GM12878 (cell line): Measurements from ENCODE around the gene ICA1. TPM values are rescaled to one million over a fixed set of nuclear protein-coding genes. Genes with fewer than 3 reads are reported as not detected.

Experiments used
- ATAC-seq: fragments of 200-7000 bp; cut with Tn5 transposase; 3 replicates; pipeline ENCODE4 v1.9.1; 2020; ENCODE audit warnings: mild to moderate bottlenecking, moderate library complexity
- BruUV-seq: library from RNA; stranded (reverse); fragments of 400-500 nt; replicated peaks from 2 replicates; lab custom pipeline; 2021; lab: Mats Ljungman, UMichigan
- CTCF ChIA-PET: fragments of 300-600 bp; sonication (Branson Sonifier 250); formaldehyde crosslinking; extraction: SDS; loops from one replicate; lab custom pipeline; 2021; ENCODE audit warnings: inconsistent platforms; lab: Yijun Ruan, JAX
- POLR2A ChIA-PET: fragments of 350-600 bp; formaldehyde crosslinking; extraction: SDS; loops from one replicate; lab custom pipeline; 2021; ENCODE audit warnings: inconsistent platforms; lab: Charles Lee
- RAD21 ChIA-PET: fragments of 300-600 bp; sonication (Branson Sonifier 250); formaldehyde crosslinking; loops from one replicate; lab custom pipeline; 2023; ENCODE audit warnings: antibody characterized with exemption; ENCODE audit not compliant: unreplicated experiment; lab: Charles Lee
- SMC1A ChIA-PET: fragments of 300-600 bp; sonication (Branson Sonifier 250); formaldehyde crosslinking; loops from one replicate; lab custom pipeline; 2023; ENCODE audit not compliant: unreplicated experiment, uncharacterized antibody; lab: Charles Lee
- DNase-seq: peaks from one replicate; pipeline ENCODE4 v3.0.0-alpha.2; 2011; ENCODE audit warnings: low read depth, low spot score
- FAIRE-seq: peaks from 3 replicates; lab custom pipeline; 2011; peaks lifted over from hg19 to GRCh38; lab: Jason Lieb, UNC
- H2AFZ ChIP-seq: 2 replicates; pipeline ENCODE4 v1.6.0; 2011; ENCODE audit warnings: low read depth, low read length, control low read depth; ENCODE audit not compliant: control insufficient read depth
- H3K27ac ChIP-seq: 2 replicates; pipeline ENCODE4 v1.5.1; 2011; ENCODE audit warnings: control low read depth; ENCODE audit not compliant: control insufficient read depth, insufficient read depth
- H3K27me3 ChIP-seq, 2 experiments: replicated peaks in 1 of 2; 2 replicates each; pipeline versions ENCODE4 v1.6.0 to v1.6.1; 2011; ENCODE audit warnings: low read length in 1 of 2; ENCODE audit not compliant: control insufficient read depth in 2 of 2, insufficient read depth in 2 of 2
- H3K36me3 ChIP-seq, 2 experiments: 2 replicates each; pipeline ENCODE4 v1.5.1; 2011; ENCODE audit warnings: low read length in 1 of 2; ENCODE audit not compliant: control insufficient read depth in 2 of 2, insufficient read depth in 2 of 2
- H3K4me1 ChIP-seq: 2 replicates; pipeline ENCODE4 v1.6.1; 2011; ENCODE audit warnings: mild to moderate bottlenecking, low read length, moderate library complexity, mixed read lengths; ENCODE audit not compliant: control insufficient read depth, insufficient read depth
- H3K4me2 ChIP-seq: 2 replicates; pipeline ENCODE4 v1.6.0; 2011; ENCODE audit warnings: control low read depth; ENCODE audit not compliant: control insufficient read depth, insufficient read depth
- H3K4me3 ChIP-seq: fragments of 200-600 bp; sonication (generic); 2 replicates; pipeline ENCODE4 v1.5.1; 2016
- H3K79me2 ChIP-seq: 2 replicates; pipeline ENCODE4 v1.6.0; 2011; ENCODE audit warnings: low read length; ENCODE audit not compliant: control insufficient read depth, insufficient read depth
- H3K9ac ChIP-seq: 2 replicates; pipeline ENCODE4 v1.8.0; 2011; ENCODE audit warnings: low read length, control low read depth, mixed read lengths; ENCODE audit not compliant: control insufficient read depth, insufficient read depth
- H3K9me3 ChIP-seq: replicated peaks from 3 replicates; pipeline ENCODE4 v1.5.1; 2011; ENCODE audit warnings: mild to moderate bottlenecking, low read length; ENCODE audit not compliant: control insufficient read depth, insufficient read depth
- H4K20me1 ChIP-seq: 2 replicates; pipeline ENCODE4 v1.6.0; 2011; ENCODE audit not compliant: control insufficient read depth, insufficient read depth
- ASH2L ChIP-seq: fragments of 300-600, 200-600 bp; sonication (generic); IDR thresholded peaks from 2 replicates; pipeline ENCODE4 v1.6.1; 2017; ENCODE audit warnings: low read depth, mild to moderate bottlenecking, borderline replicate concordance
- CHD1 ChIP-seq: IDR thresholded peaks from 2 replicates; pipeline ENCODE4 v1.6.1; 2012; ENCODE audit warnings: low read depth, low read length, improper control_type of control experiment
- CHD2 ChIP-seq: IDR thresholded peaks from 2 replicates; pipeline ENCODE4 v1.6.1; 2011; ENCODE audit warnings: low read depth, low read length, improper control_type of control experiment, borderline replicate concordance
- EGR1 ChIP-seq, 2 experiments: IDR thresholded peaks; 1 replicate in 1 of 2; 2 replicates in 1 of 2; pipeline ENCODE4 v1.6.1; 2011 to 2012; ENCODE audit warnings: low read depth in 2 of 2, low read length in 2 of 2, borderline replicate concordance in 1 of 2, mild to moderate bottlenecking in 1 of 2, moderate library complexity in 1 of 2
- IKZF1 ChIP-seq: fragments of 450-650 bp; conservative IDR thresholded peaks from 2 replicates; pipeline ENCODE4 v1.6.1; 2017; ENCODE audit warnings: antibody characterized with exemption, mild to moderate bottlenecking
- JUND ChIP-seq: IDR thresholded peaks from 2 replicates; pipeline ENCODE4 v1.6.1; 2012; ENCODE audit warnings: low read depth, mild to moderate bottlenecking, low read length, improper control_type of control experiment, moderate library complexity
- MTA2 ChIP-seq: fragments of 450-650 bp; IDR thresholded peaks from 2 replicates; pipeline ENCODE4 v1.6.1; 2016; ENCODE audit warnings: low read depth, mild to moderate bottlenecking, moderate library complexity
- NBN ChIP-seq: fragments of 450-650 bp; IDR thresholded peaks from 2 replicates; pipeline ENCODE4 v1.6.1; 2016
- RUNX3 ChIP-seq: IDR thresholded peaks from 2 replicates; pipeline ENCODE4 v1.6.1; 2012; ENCODE audit warnings: low read length, inconsistent platforms
- WRNIP1 ChIP-seq: IDR thresholded peaks from 2 replicates; pipeline ENCODE4 v1.6.1; 2011; ENCODE audit warnings: low read depth, low read length, improper control_type of control experiment, borderline replicate concordance
- ZNF24 ChIP-seq: fragments of 450-650 bp; IDR thresholded peaks from 2 replicates; pipeline ENCODE4 v1.6.1; 2017; ENCODE audit warnings: antibody characterized with exemption, mild to moderate bottlenecking
- WGBS: methylation state at CpG from one replicate; pipeline ENCODE4 v1.1.6; 2016; ENCODE audit warnings: low lambda C conversion rate; ENCODE audit not compliant: insufficient replicate concordance, insufficient coverage; ENCODE audit errors: missing lambda C conversion rate; 5-methylcytosine and 5-hydroxymethylcytosine counted together
- in situ Hi-C: fragments of 300-500 bp; cut with MboI; formaldehyde crosslinking; loops from 9 replicates; pipeline ENCODE4 v1.14.3; 2018; ENCODE audit warnings: mixed read lengths
- intact Hi-C: fragments of 100-400 bp; cut with micrococcal nuclease; formaldehyde crosslinking; loops from one replicate; pipeline ENCODE4 v1.14.2; 2022; ENCODE audit not compliant: unreplicated experiment
- polyA plus RNA-seq, 11 experiments: library from polyadenylated mRNA; depleted of rRNA in 4 of 11; unstranded in 6 of 11; stranded (reverse) in 5 of 11; fragments of >200 nt; fragmentation: Nextera tagmentation in 4 of 11; fragmentation: Illumina TruSeq in 1 of 11; extraction: Ambion mirVana in 4 of 11; extraction: Trizol in 1 of 11; gene quantifications; 1 replicate in 1 of 11; 2 replicates in 10 of 11; pipeline versions ENCODE4 v1.2.1 to v1.2.3, GENCODE V29; 2011 to 2016; ENCODE audit warnings: inconsistent platforms in 2 of 11, missing spikeins in 2 of 11, low read depth in 1 of 11
- total RNA-seq, 4 experiments: library from RNA; depleted of rRNA in 3 of 4; stranded (reverse); fragments of >200 nt in 3 of 4; fragmentation: Illumina TruSeq in 1 of 4; extraction: Trizol in 1 of 4; gene quantifications; 2 replicates each; pipeline versions ENCODE4 v1.2.1 to v1.2.3, GENCODE V29; 2013 to 2021
- TF ChIP-seq, protein P1 (sequence below): fragments of 450-650 bp; IDR thresholded peaks from 2 replicates; pipeline ENCODE4 v1.6.1; 2016; ENCODE audit warnings: mild to moderate bottlenecking
- TF ChIP-seq, protein P2 (sequence below): fragments of 150-350 bp; IDR thresholded peaks from 2 replicates; pipeline ENCODE4 v1.6.1; 2016; ENCODE audit warnings: low read depth, low read length
- TF ChIP-seq, protein P3 (sequence below): fragments of 450-650 bp; IDR thresholded peaks from 2 replicates; pipeline ENCODE4 v1.6.1; 2017; ENCODE audit warnings: mild to moderate bottlenecking, moderate library complexity

ICA1 gene
- total and polyA plus RNA-seq, 10 of the 15 experiments (the other 5 are each of a cell fraction or from before 2014, with no cell fraction given): 1.3 to 35.1 (median 3.3) TPM

DNA sequence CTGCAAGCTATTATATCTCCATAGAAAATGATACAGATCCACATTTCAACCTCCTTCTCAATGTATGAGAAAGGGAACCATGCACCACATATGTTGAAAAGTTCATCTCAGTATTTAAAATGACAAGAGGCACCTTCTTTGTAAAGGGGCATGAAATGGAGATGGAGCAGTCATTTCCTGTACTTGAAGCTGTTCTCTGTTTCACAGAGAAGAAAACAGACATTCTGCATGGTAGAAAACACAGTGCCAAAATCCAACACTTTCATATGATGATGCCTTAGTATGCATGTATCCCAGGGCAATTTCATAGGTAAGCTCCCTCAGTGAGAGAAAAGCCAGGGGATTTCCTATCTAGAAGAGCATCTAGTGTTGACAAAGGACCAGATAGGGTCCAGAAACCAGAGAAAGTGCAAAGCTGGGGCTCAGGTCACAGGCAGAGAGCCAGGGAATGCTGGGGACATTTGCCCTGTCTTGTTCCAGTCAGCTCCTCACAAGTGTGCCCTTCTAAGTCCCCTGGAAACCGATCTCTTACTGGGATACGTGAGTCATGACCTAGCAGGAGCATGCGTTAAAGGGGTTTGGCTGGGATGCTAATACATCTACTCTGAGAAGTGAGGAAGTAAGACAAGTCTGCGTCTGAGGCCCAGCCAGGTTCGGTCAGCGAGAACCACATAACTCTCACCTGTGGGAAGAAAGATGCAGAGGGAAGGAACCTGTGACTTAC is 118.7 kb downstream of the ICA1 start:
- no peaks in the 10 kb centered on the region for H3K36me3 ChIP-seq
- DNase-seq: no peak
- in situ Hi-C loops (loop anchor here (25.0 kb wide), 1 partner anchor 1881 kb away; the partner anchor contains the start of gene CYTH3), intact Hi-C loops (no loop called here)
- RAD21 ChIA-PET: interaction anchor here (0.8 to 2.6 kb wide), 8 partner anchors 8 to 462 kb away, joined by 3 to 17 read pairs (median 6); no protein-coding TSS in a partner anchor
- no peak overlapping the region for H3K4me2 ChIP-seq
- peaks cover 12% of the 10 kb centered on the region for H3K4me1 ChIP-seq
- no TSS peak for BruUV-seq
- H2AFZ ChIP-seq: peak overlapping the region; percentile 21
- no peak overlapping the region for H3K4me3 ChIP-seq
- POLR2A ChIA-PET: interaction anchor here (0.7 to 1.7 kb wide), 7 partner anchors 9 to 35 kb away, joined by 3 to 9 read pairs (median 4); no protein-coding TSS in a partner anchor
- peak; percentile 86 for ATAC-seq
- WGBS: 56% methylated on average over 6 of the region's 6 CpGs
- H3K27me3 ChIP-seq: no peaks in the 10 kb centered on the region
- peak overlapping the region; percentile 55 for H3K27ac ChIP-seq
- peak; percentile 81 for FAIRE-seq
- H3K79me2 ChIP-seq: no peaks in the 10 kb centered on the region
- H3K9ac ChIP-seq: peak overlapping the region; percentile 3
- CTCF ChIA-PET: interaction anchor here (0.6 to 2.1 kb wide), 6 partner anchors 10 to 1793 kb away, joined by 3 to 9 read pairs (median 4); no protein-coding TSS in a partner anchor
- no peaks in the 10 kb centered on the region for H4K20me1 ChIP-seq
- SMC1A ChIA-PET: interaction anchor here (0.9 to 2.5 kb wide), 17 partner anchors 9 to 403 kb away, joined by 3 to 17 read pairs (median 4); no protein-coding TSS in a partner anchor
- H3K9me3 ChIP-seq: no peaks in the 10 kb centered on the region
- TF ChIP-seq NBN (peak; percentile 64), ASH2L (no peak), CHD2 (no peak), WRNIP1 (no peak), MTA2 (peak; percentile 31; the same call in 1 of the 2 replicates), EGR1 (IDR thresholded peaks at IDR 0.05; ENCODE audit: borderline replicate concordance in 1 of 2, low read depth in 2 of 2, low read length in 2 of 2) (no peak), ZNF24 (no peak), JUND (no peak), RUNX3 (peak; percentile 63; the same call in 1 of the 2 replicates), IKZF1 (peak; percentile 59), CHD1 (no peak)
- TF ChIP-seq, protein P1, sequence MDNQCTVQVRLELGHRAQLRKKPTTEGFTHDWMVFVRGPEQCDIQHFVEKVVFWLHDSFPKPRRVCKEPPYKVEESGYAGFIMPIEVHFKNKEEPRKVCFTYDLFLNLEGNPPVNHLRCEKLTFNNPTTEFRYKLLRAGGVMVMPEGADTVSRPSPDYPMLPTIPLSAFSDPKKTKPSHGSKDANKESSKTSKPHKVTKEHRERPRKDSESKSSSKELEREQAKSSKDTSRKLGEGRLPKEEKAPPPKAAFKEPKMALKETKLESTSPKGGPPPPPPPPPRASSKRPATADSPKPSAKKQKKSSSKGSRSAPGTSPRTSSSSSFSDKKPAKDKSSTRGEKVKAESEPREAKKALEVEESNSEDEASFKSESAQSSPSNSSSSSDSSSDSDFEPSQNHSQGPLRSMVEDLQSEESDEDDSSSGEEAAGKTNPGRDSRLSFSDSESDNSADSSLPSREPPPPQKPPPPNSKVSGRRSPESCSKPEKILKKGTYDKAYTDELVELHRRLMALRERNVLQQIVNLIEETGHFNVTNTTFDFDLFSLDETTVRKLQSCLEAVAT: peak; percentile 43; the same call in 1 of the 2 replicates
- TF ChIP-seq, protein P2, sequence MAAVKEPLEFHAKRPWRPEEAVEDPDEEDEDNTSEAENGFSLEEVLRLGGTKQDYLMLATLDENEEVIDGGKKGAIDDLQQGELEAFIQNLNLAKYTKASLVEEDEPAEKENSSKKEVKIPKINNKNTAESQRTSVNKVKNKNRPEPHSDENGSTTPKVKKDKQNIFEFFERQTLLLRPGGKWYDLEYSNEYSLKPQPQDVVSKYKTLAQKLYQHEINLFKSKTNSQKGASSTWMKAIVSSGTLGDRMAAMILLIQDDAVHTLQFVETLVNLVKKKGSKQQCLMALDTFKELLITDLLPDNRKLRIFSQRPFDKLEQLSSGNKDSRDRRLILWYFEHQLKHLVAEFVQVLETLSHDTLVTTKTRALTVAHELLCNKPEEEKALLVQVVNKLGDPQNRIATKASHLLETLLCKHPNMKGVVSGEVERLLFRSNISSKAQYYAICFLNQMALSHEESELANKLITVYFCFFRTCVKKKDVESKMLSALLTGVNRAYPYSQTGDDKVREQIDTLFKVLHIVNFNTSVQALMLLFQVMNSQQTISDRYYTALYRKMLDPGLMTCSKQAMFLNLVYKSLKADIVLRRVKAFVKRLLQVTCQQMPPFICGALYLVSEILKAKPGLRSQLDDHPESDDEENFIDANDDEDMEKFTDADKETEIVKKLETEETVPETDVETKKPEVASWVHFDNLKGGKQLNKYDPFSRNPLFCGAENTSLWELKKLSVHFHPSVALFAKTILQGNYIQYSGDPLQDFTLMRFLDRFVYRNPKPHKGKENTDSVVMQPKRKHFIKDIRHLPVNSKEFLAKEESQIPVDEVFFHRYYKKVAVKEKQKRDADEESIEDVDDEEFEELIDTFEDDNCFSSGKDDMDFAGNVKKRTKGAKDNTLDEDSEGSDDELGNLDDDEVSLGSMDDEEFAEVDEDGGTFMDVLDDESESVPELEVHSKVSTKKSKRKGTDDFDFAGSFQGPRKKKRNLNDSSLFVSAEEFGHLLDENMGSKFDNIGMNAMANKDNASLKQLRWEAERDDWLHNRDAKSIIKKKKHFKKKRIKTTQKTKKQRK: no peak
- TF ChIP-seq, protein P3, sequence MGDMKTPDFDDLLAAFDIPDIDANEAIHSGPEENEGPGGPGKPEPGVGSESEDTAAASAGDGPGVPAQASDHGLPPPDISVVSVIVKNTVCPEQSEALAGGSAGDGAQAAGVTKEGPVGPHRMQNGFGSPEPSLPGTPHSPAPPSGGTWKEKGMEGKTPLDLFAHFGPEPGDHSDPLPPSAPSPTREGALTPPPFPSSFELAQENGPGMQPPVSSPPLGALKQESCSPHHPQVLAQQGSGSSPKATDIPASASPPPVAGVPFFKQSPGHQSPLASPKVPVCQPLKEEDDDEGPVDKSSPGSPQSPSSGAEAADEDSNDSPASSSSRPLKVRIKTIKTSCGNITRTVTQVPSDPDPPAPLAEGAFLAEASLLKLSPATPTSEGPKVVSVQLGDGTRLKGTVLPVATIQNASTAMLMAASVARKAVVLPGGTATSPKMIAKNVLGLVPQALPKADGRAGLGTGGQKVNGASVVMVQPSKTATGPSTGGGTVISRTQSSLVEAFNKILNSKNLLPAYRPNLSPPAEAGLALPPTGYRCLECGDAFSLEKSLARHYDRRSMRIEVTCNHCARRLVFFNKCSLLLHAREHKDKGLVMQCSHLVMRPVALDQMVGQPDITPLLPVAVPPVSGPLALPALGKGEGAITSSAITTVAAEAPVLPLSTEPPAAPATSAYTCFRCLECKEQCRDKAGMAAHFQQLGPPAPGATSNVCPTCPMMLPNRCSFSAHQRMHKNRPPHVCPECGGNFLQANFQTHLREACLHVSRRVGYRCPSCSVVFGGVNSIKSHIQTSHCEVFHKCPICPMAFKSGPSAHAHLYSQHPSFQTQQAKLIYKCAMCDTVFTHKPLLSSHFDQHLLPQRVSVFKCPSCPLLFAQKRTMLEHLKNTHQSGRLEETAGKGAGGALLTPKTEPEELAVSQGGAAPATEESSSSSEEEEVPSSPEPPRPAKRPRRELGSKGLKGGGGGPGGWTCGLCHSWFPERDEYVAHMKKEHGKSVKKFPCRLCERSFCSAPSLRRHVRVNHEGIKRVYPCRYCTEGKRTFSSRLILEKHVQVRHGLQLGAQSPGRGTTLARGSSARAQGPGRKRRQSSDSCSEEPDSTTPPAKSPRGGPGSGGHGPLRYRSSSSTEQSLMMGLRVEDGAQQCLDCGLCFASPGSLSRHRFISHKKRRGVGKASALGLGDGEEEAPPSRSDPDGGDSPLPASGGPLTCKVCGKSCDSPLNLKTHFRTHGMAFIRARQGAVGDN: peak; percentile 37; the same call in 1 of the 2 replicates
